Measurements from ENCODE around the gene KCNN3.

- TF ChIP-seq STAG1 (CRISPR knock-in tag; IDR thresholded peaks at IDR 0.05) = peak; percentile 50
- TF ChIP-seq ZBTB3 (CRISPR knock-in tag; IDR thresholded peaks at IDR 0.05; ENCODE audit: borderline replicate concordance, low read depth) = no peak
- TF ChIP-seq ZFX (CRISPR knock-in tag; IDR thresholded peaks at IDR 0.05; ENCODE audit: low read depth) = 0 out of 2 replicates have a peak, but pooled peaks have one; percentile 21
- no peak for TF ChIP-seq ETS1 (CRISPR knock-in tag; IDR thresholded peaks at IDR 0.05)
- TF ChIP-seq MXD1 (CRISPR knock-in tag; IDR thresholded peaks at IDR 0.05) = no peak
- TF ChIP-seq CEBPG (CRISPR knock-in tag; IDR thresholded peaks at IDR 0.05) = no peak
Observed at GRCh38 chr1:154819628-154820590, 50.2 kb downstream of the KCNN3 start.

Data from HepG2 (cell line).